ENCODE results near the gene EMC10.

EMC10 gene

GRCh38 chr19:50476224-50476906 is at the start of gene EMC10, which contains the start of gene GARIN5A:
Gene EMC10, plus strand, starts transcription at chr19:50476507. Its CDS starts 38 bp downstream, at chr19:50476545.
Gene GARIN5A, minus strand, starts transcription at chr19:50476848. Its CDS starts 460 bp downstream, at chr19:50476388.
- TF ChIP-seq, protein P1, sequence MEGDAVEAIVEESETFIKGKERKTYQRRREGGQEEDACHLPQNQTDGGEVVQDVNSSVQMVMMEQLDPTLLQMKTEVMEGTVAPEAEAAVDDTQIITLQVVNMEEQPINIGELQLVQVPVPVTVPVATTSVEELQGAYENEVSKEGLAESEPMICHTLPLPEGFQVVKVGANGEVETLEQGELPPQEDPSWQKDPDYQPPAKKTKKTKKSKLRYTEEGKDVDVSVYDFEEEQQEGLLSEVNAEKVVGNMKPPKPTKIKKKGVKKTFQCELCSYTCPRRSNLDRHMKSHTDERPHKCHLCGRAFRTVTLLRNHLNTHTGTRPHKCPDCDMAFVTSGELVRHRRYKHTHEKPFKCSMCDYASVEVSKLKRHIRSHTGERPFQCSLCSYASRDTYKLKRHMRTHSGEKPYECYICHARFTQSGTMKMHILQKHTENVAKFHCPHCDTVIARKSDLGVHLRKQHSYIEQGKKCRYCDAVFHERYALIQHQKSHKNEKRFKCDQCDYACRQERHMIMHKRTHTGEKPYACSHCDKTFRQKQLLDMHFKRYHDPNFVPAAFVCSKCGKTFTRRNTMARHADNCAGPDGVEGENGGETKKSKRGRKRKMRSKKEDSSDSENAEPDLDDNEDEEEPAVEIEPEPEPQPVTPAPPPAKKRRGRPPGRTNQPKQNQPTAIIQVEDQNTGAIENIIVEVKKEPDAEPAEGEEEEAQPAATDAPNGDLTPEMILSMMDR (conservative IDR thresholded peaks at IDR 0.05; ENCODE audit: control insufficient read depth, insufficient read depth, low read depth, low read length) = no peak
- peak within 1 kb of the TSS; percentile 83 for H3K4me3 ChIP-seq (ENCODE audit: control insufficient read depth, low read depth, low read length)
- peak; percentile 89 for DNase-seq (ENCODE audit: low read depth)

DNA sequence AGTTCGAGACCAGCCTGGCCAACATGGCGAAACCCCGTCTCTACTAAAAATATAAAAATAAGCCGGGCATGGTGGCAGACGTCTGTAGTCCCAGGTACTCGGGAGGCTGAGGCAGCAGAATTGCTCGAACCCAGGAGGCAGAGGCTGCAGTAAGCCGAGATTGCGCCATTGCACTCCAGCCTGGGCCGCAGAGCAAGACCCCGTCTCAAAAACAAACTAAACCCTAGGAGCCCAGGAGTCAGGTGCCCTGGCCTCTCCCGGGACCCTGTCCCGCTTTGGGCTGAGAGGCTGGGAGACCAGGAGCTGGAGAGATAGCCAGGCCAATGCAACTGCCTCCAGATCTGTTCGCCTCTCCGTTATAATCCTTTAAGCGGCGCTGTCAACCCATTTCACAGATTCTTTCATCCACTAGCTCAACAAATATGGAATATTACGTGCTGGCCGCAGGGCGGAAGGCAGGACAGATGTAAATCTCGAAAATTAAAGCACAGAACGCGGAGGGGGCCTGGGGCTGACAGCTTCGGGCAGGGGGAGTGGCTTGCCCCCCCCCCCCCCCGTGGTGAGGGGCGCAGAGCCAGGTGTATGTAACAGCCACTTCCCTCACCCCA is 48.9 kb upstream of the EMC10 start:
- no peak for DNase-seq (ENCODE audit: low read depth)
- H3K4me3 ChIP-seq (ENCODE audit: control insufficient read depth, low read depth, low read length) = peak overlapping the region; percentile 7
- TF ChIP-seq, protein P1 (conservative IDR thresholded peaks at IDR 0.05; ENCODE audit: control insufficient read depth, insufficient read depth, low read depth, low read length) = no peak

GRCh38 chr19:50427997-50428425 is 48.3 kb upstream of the EMC10 start:
- H3K4me3 ChIP-seq (ENCODE audit: control insufficient read depth, low read depth, low read length) = peak overlapping the region; percentile 7
- TF ChIP-seq, protein P1 (conservative IDR thresholded peaks at IDR 0.05; ENCODE audit: control insufficient read depth, insufficient read depth, low read depth, low read length) = no peak

GRCh38 chr19:50428772-50429463 is 47.4 kb upstream of the EMC10 start:
- no peak overlapping the region for H3K4me3 ChIP-seq (ENCODE audit: control insufficient read depth, low read depth, low read length)
- TF ChIP-seq, protein P1 (conservative IDR thresholded peaks at IDR 0.05; ENCODE audit: control insufficient read depth, insufficient read depth, low read depth, low read length) = no peak
- no peak for DNase-seq (ENCODE audit: low read depth)

More at GRCh38 chr19:50427997-50428425, 48.3 kb upstream of the EMC10 start:
- peak; percentile 70 for DNase-seq (ENCODE audit: low read depth)

- H3K4me3 ChIP-seq (ENCODE audit: control insufficient read depth, low read depth, low read length) = peak overlapping the region; percentile 46
- DNase-seq (ENCODE audit: low read depth) = no peak
- TF ChIP-seq, protein P1 (conservative IDR thresholded peaks at IDR 0.05; ENCODE audit: control insufficient read depth, insufficient read depth, low read depth, low read length) = no peak
Observed at GRCh38 chr19:50430888-50431342, 45.4 kb upstream of the EMC10 start.

GRCh38 chr19:50431343-50432220 is 44.7 kb upstream of the EMC10 start:
- peak; percentile 41 for DNase-seq (ENCODE audit: low read depth)
- H3K4me3 ChIP-seq (ENCODE audit: control insufficient read depth, low read depth, low read length) = peak overlapping the region; percentile 46

More at GRCh38 chr19:50431343-50432220, 44.7 kb upstream of the EMC10 start:
- TF ChIP-seq, protein P1 (conservative IDR thresholded peaks at IDR 0.05; ENCODE audit: control insufficient read depth, insufficient read depth, low read depth, low read length) = no peak
